B cell (primary cell): ENCODE measurements around the gene ULK4. TPM values are rescaled to one million over a fixed set of nuclear protein-coding genes. Genes with fewer than 3 reads are reported as not detected.

Experiments
- ATAC-seq: fragments of 200-7000 bp; cut with Tn5 transposase; one replicate; pipeline ENCODE4 v1.10.0; 2021; ENCODE audit warnings: low read depth, mild to moderate bottlenecking, moderate number of reproducible peaks, moderate library complexity
- CTCF ChIA-PET: fragments of 350-600 bp; sonication (Branson Sonifier 250); formaldehyde crosslinking; loops from one replicate; lab custom pipeline; 2021; ENCODE audit warnings: antibody characterized with exemption, inconsistent platforms; lab: Charles Lee
- POLR2A ChIA-PET: fragments of 350-600 bp; sonication (Branson Sonifier 250); formaldehyde crosslinking; loops from one replicate; lab custom pipeline; 2021; ENCODE audit warnings: antibody characterized with exemption; lab: Charles Lee
- DNase-seq: peaks from one replicate; pipeline ENCODE4 v3.0.0; 2013
- H2AFZ ChIP-seq: 2 replicates; pipeline ENCODE4 v1.6.1; 2012; ENCODE audit warnings: mild to moderate bottlenecking, low read depth, low read length; ENCODE audit not compliant: insufficient read depth, poor library complexity, severe bottlenecking
- H3K27ac ChIP-seq, 2 donors: 1 replicate in 1 of 2; 2 replicates in 1 of 2; pipeline ENCODE4 v1.5.1; 2012 to 2013; ENCODE audit warnings: low read length in 2 of 2, mild to moderate bottlenecking in 2 of 2, moderate library complexity in 1 of 2
- H3K27me3 ChIP-seq, 4 experiments: fragments of 200-600 bp in 1 of 4; sonication (generic) in 1 of 4; replicated peaks in 1 of 4; 1 replicate in 2 of 4; 2 replicates in 2 of 4; pipeline versions ENCODE4 v1.6.1 to v1.7.0; 2013 to 2016; ENCODE audit warnings: low read length in 3 of 4, mild to moderate bottlenecking in 2 of 4, mixed read lengths in 1 of 4, moderate library complexity in 1 of 4; ENCODE audit not compliant: insufficient read depth in 4 of 4, control insufficient read depth in 3 of 4; ENCODE audit errors: control extremely low read depth in 1 of 4
- H3K36me3 ChIP-seq, 2 experiments: replicated peaks in 1 of 2; 1 replicate in 1 of 2; 2 replicates in 1 of 2; pipeline versions ENCODE4 v1.6.1 to v1.7.1; 2013; ENCODE audit warnings: low read length in 1 of 2; ENCODE audit not compliant: insufficient read depth in 2 of 2, control insufficient read depth in 1 of 2; ENCODE audit errors: control extremely low read depth in 1 of 2, extremely low read depth in 1 of 2
- H3K4me1 ChIP-seq, 2 donors: fragments of 200-600 bp in 1 of 2; sonication (generic) in 1 of 2; 1 replicate in 1 of 2; 2 replicates in 1 of 2; pipeline versions ENCODE4 v1.5.1 to v1.6.1; 2013 to 2017; ENCODE audit warnings: low read length in 2 of 2; ENCODE audit not compliant: control insufficient read depth in 2 of 2, insufficient read depth in 2 of 2
- H3K4me2 ChIP-seq: replicated peaks from 2 replicates; pipeline ENCODE3; 2012; ENCODE audit warnings: mild to moderate bottlenecking, low read depth, low read length; ENCODE audit not compliant: poor library complexity, severe bottlenecking
- H3K4me3 ChIP-seq, 5 experiments: fragments of 200-600 bp in 1 of 5; sonication (generic) in 1 of 5; 1 replicate in 3 of 5; 2 replicates in 2 of 5; pipeline versions ENCODE4 v1.5.1 to v1.7.0; 2011 to 2016; ENCODE audit warnings: low read length in 4 of 5, mild to moderate bottlenecking in 4 of 5, low read depth in 2 of 5, control low read depth in 1 of 5, moderate library complexity in 1 of 5; ENCODE audit not compliant: insufficient read depth in 1 of 5; ENCODE audit errors: control extremely low read depth in 1 of 5, extremely low read depth in 1 of 5
- H3K79me2 ChIP-seq: fragments of 200-600 bp; sonication (generic); one replicate; pipeline ENCODE4 v1.6.0; 2016; ENCODE audit warnings: low read length; ENCODE audit not compliant: control insufficient read depth, insufficient read depth
- H3K9ac ChIP-seq: fragments of 200-600 bp; sonication (generic); 2 replicates; pipeline ENCODE4 v1.6.1; 2017; ENCODE audit warnings: mild to moderate bottlenecking, low read length, moderate library complexity
- H3K9me3 ChIP-seq, 3 donors: one replicate each; pipeline versions ENCODE4 v1.6.1 to v1.7.1; 2013; ENCODE audit warnings: low read length in 2 of 3; ENCODE audit not compliant: control insufficient read depth in 2 of 3, insufficient read depth in 1 of 3; ENCODE audit errors: control extremely low read depth in 1 of 3
- H4K20me1 ChIP-seq: 2 replicates; pipeline ENCODE4 v1.6.0; 2012; ENCODE audit warnings: mild to moderate bottlenecking, low read length; ENCODE audit not compliant: insufficient read depth, control insufficient read depth, poor library complexity, severe bottlenecking
- H3K27ac Mint-ChIP-seq: one replicate; pipeline ENCODE4 v1.8.0; 2021; ENCODE audit warnings: mixed read lengths
- H3K27me3 Mint-ChIP-seq: one replicate; pipeline ENCODE4 v1.8.0; 2021; ENCODE audit warnings: mixed read lengths
- H3K4me1 Mint-ChIP-seq: one replicate; pipeline ENCODE4 v1.8.0; 2021; ENCODE audit warnings: mixed read lengths
- H3K4me3 Mint-ChIP-seq: one replicate; pipeline ENCODE4 v1.8.0; 2021; ENCODE audit warnings: mixed read lengths
- H3K9me3 Mint-ChIP-seq: one replicate; pipeline ENCODE4 v1.8.0; 2022; ENCODE audit warnings: mixed read lengths; ENCODE audit not compliant: insufficient read depth
- EZH2 ChIP-seq: IDR thresholded peaks from 2 replicates; pipeline ENCODE4 v1.6.1; 2012; ENCODE audit warnings: borderline replicate concordance, low read depth, mild to moderate bottlenecking, moderate library complexity, low read length; ENCODE audit not compliant: insufficient read depth, poor library complexity, severe bottlenecking
- whole genome bisulfite sequencing: methylation state at CpG from one replicate; pipeline ENCODE4 v1.1.5; 2013; ENCODE audit warnings: missing lambda C conversion rate; ENCODE audit not compliant: insufficient coverage; 5-methylcytosine and 5-hydroxymethylcytosine counted together
- intact Hi-C: fragments of 100-400 bp; cut with micrococcal nuclease; formaldehyde crosslinking; loops from one replicate; pipeline ENCODE4 v1.10.0; 2022
- polyA plus RNA-seq: library from polyadenylated mRNA; depleted of rRNA; stranded (reverse); fragments of >200 nt; gene quantifications from 2 replicates; pipeline ENCODE4 v1.2.3, GENCODE V29; 2012
- total RNA-seq, 2 donors: library from RNA; stranded (reverse); fragments of 120-200 nt in 1 of 2; gene quantifications; 1 replicate in 1 of 2; 2 replicates in 1 of 2; pipeline versions ENCODE4 v1.2.3 to v1.2.4, GENCODE V29; 2013 to 2022
- TF ChIP-seq, protein P1 (sequence below): fragments of 200-600 bp; IDR thresholded peaks from one replicate; pipeline ENCODE4 v1.8.0; 2022; ENCODE audit warnings: antibody characterized with exemption, mild to moderate bottlenecking

The ULK4 gene
- total and polyA plus RNA-seq, 2 donors (not counting 1 experiment from before 2014, with no cell fraction given), result 5.2 to 33.7 TPM

DNA sequence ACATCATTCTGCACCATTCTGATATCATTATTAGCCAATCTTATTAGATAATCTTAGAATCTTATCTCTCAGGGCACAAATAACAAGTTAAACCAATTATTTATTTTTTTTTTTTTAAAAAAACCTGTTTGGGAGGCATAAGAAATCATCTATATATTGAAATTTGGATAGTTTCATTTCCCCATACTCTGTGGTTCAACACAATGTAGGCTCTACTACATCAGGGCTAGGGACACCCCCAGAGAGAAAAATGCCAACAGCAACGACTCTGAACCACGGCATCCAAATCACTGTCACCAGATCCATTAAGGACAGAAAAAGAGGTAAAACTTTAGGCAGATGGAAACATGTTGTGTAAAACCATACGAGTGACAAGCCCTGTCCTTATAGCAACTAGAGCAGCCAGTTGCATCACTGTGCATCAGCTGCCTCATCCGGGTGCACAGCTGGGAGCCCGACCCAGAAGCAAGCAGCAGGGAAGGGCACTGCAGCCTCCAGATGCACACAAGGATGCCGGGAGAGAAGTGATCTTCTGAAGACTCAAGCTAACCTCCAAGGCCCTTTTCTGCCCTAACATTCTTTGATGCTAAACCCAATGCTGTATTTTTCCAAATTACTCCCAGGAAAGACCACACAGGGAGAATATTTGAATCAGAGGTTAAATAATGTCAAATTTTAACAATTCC is 381.5 kb downstream of the ULK4 start:
- ATAC-seq (no peak), DNase-seq (peak; percentile 23)
- CTCF ChIA-PET, result no interaction called here
- intact Hi-C loops, result no loop called here
- TF ChIP-seq EZH2, result no peak
- TF ChIP-seq, protein P1, sequence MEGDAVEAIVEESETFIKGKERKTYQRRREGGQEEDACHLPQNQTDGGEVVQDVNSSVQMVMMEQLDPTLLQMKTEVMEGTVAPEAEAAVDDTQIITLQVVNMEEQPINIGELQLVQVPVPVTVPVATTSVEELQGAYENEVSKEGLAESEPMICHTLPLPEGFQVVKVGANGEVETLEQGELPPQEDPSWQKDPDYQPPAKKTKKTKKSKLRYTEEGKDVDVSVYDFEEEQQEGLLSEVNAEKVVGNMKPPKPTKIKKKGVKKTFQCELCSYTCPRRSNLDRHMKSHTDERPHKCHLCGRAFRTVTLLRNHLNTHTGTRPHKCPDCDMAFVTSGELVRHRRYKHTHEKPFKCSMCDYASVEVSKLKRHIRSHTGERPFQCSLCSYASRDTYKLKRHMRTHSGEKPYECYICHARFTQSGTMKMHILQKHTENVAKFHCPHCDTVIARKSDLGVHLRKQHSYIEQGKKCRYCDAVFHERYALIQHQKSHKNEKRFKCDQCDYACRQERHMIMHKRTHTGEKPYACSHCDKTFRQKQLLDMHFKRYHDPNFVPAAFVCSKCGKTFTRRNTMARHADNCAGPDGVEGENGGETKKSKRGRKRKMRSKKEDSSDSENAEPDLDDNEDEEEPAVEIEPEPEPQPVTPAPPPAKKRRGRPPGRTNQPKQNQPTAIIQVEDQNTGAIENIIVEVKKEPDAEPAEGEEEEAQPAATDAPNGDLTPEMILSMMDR, result no peak
- Mint-ChIP-seq H3K4me1 (peaks cover 30% of the 10 kb centered on the region), H3K9me3 (no peaks in the 10 kb centered on the region), H3K27ac (no peak overlapping the region), H3K4me3 (peak overlapping the region; percentile 30), H3K27me3 (no peaks in the 10 kb centered on the region)
- Histone ChIP-seq H3K9me3 (peaks cover 0 to 11% (median 1%) of the 10 kb centered on the region in 3 donors), H3K27me3 (no peaks in the 10 kb centered on the region), H3K4me1 (peaks cover 28% of the 10 kb centered on the region in 2 donors), H2AFZ (no peak overlapping the region), H3K27ac (no peak overlapping the region), H3K4me3 (no peak overlapping the region), H3K4me2 (peak overlapping the region; percentile 9), H3K79me2 (no peaks in the 10 kb centered on the region), H3K36me3 (no peaks in the 10 kb centered on the region), H3K9ac (no peak overlapping the region), H4K20me1 (no peaks in the 10 kb centered on the region)
- 83% methylated on average over 4 of the region's 6 CpGs for WGBS
- POLR2A ChIA-PET, result no interaction called here

DNA sequence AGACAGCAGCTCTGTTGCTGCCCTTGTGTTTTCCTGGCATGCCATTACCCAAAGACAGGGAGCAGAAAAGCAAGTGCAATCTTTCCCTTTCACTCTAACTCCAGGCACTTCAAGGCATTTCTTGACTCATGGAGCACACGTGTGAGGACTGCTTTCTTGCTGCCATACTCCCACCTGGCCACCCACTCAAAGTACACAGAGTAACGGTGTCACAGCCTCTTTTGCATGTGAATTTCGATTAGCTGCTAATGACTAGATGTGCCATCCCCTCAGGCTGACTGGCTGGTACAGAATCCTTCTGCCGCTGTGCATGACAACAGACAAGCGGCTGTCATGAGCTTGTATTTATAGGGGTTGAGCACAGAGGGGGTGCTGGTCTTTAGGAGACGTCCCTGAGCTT is 382.0 kb downstream of the ULK4 start:
- Histone ChIP-seq H2AFZ (no peak overlapping the region), H3K4me2 (peak overlapping the region; percentile 2), H3K36me3 (no peaks in the 10 kb centered on the region), H4K20me1 (no peaks in the 10 kb centered on the region), H3K9me3 (peaks cover 0 to 11% (median 1%) of the 10 kb centered on the region in 3 donors), H3K27ac (no peak overlapping the region), H3K4me1 (peaks cover 28% of the 10 kb centered on the region in 2 donors), H3K27me3 (no peaks in the 10 kb centered on the region), H3K9ac (no peak overlapping the region), H3K79me2 (no peaks in the 10 kb centered on the region), H3K4me3 (no peak overlapping the region)
- CTCF ChIA-PET, result no interaction called here
- no peak for TF ChIP-seq EZH2
- TF ChIP-seq, protein P1, result no peak
- Mint-ChIP-seq H3K27ac (no peak overlapping the region), H3K27me3 (no peaks in the 10 kb centered on the region), H3K9me3 (no peaks in the 10 kb centered on the region), H3K4me1 (peaks cover 30% of the 10 kb centered on the region), H3K4me3 (no peak overlapping the region)
- 55% methylated on average over 3 of the region's 6 CpGs for WGBS
- intact Hi-C loops, result no loop called here
- no peak for DNase-seq
- POLR2A ChIA-PET, result no interaction called here
- ATAC-seq, result no peak
